ENCODE results near the gene INSRR. TPM values are rescaled to one million over a fixed set of nuclear protein-coding genes. Genes with fewer than 3 reads are reported as not detected.

The INSRR gene
- total RNA-seq, 1 experiment from 2014 or later: not detected

DNA sequence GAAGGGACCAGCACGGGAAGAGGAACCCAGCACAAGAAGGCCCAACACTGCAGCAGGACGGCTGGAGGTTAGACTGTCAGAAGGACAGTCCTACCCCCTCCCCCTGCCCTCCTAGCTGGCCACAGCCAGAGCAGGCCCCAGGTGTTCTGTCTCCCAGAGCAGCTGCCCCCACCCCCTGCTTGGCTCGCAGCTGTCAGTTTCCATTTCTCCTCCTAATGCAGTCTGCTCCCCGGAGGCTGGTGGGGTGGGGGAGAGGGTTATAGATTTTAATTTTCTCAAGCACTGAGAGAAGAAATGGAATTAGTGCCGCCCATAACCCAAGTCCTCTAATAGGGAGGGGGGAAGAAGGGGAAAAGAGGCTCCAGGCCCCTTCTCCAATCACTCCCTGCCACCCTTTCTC lies 21.6 kb upstream of the INSRR start:
- POLR2A ChIA-PET (ENCODE audit: unreplicated experiment): no interaction called here
- Histone ChIP-seq H3K79me2 (ENCODE audit: low read depth) (no peaks in the 10 kb centered on the region), H3K4me3 (no peak overlapping the region), H3K9me3 (ENCODE audit: insufficient read depth, low read depth) (no peaks in the 10 kb centered on the region), H3K4me1 (replicated peaks; ENCODE audit: insufficient read depth) (no peaks in the 10 kb centered on the region), H3K4me2 (no peak overlapping the region), H4K20me1 (ENCODE audit: insufficient read depth) (no peaks in the 10 kb centered on the region), H3K27ac (no peak overlapping the region), H2AFZ (no peak overlapping the region), H3K9me2 (ENCODE audit: insufficient read depth) (no peaks in the 10 kb centered on the region), H3F3A (ENCODE audit: insufficient read depth, low read depth) (no peaks in the 10 kb centered on the region), H3K27me3 (ENCODE audit: insufficient read depth, low read depth) (peaks cover 57% of the 10 kb centered on the region), H3K36me3 (ENCODE audit: low read depth) (no peaks in the 10 kb centered on the region)
- CTCF ChIA-PET: no interaction called here
- no peak for DNase-seq
- intact Hi-C loops (cut with micrococcal nuclease; ENCODE audit: unreplicated experiment): no loop called here
- no TSS peak for BruUV-seq (replicated peaks)
- TF ChIP-seq CTCF (conservative IDR thresholded peaks at IDR 0.05) (no peak), EZH2 (IDR thresholded peaks at IDR 0.05; ENCODE audit: low read depth) (no peak)

GRCh38 chr1:156879876-156880275 lies 21.0 kb upstream of the INSRR start:
- H3K36me3 ChIP-seq (ENCODE audit: low read depth): no peaks in the 10 kb centered on the region
- H3K9me2 ChIP-seq (ENCODE audit: insufficient read depth): no peaks in the 10 kb centered on the region
- CTCF ChIA-PET: no interaction called here
- H3K9me3 ChIP-seq (ENCODE audit: insufficient read depth, low read depth): no peaks in the 10 kb centered on the region
- H3F3A ChIP-seq (ENCODE audit: insufficient read depth, low read depth): no peaks in the 10 kb centered on the region
- no peak for TF ChIP-seq EZH2 (IDR thresholded peaks at IDR 0.05; ENCODE audit: low read depth)
- no peak for TF ChIP-seq CTCF (conservative IDR thresholded peaks at IDR 0.05)
- no peak overlapping the region for H3K27ac ChIP-seq
- H3K27me3 ChIP-seq (ENCODE audit: insufficient read depth, low read depth): peaks cover 53% of the 10 kb centered on the region
- H2AFZ ChIP-seq: no peak overlapping the region
- H3K4me1 ChIP-seq (replicated peaks; ENCODE audit: insufficient read depth): no peaks in the 10 kb centered on the region
- H3K79me2 ChIP-seq (ENCODE audit: low read depth): no peaks in the 10 kb centered on the region
- intact Hi-C loops (cut with micrococcal nuclease; ENCODE audit: unreplicated experiment): no loop called here
- POLR2A ChIA-PET (ENCODE audit: unreplicated experiment): no interaction called here
- no peaks in the 10 kb centered on the region for H4K20me1 ChIP-seq (ENCODE audit: insufficient read depth)
- no peak overlapping the region for H3K4me2 ChIP-seq
- no peak overlapping the region for H3K4me3 ChIP-seq
- BruUV-seq (replicated peaks): no TSS peak
- DNase-seq: no peak

DNA sequence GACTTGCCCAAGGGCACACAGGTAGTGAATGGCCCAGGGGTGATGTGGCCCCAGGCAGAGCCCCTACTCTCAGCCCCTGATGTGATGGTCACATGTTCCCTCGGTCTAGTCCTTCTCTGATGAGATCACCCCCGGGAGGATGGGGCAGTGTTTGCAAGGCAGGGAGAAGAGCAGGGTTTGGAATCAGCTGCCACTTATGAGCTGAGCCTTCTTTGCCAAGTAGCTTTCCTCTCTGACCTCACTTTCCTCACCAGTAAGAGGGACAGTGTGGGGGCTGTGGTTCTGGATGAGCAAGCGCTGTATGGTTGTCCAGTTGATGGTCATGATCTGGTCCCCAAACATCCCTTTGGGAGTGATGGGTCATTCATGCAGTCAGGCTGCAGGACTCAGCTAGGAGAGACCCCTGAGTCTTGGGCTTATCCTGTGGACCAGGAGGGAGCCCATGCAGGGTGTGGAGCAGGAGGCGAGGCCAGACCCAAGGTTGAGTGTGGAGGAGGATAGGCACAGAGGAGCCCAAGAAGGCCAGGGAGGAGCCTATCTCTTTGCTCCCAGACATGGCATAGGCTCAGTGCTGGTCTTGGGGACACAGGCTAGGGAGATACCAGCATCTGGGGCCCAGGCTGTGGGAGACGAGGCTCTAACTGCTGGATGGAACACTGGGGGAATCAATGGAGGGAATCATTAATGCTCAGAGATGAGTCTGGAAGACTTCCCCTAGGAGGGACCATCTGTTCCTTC lies 18.7 kb upstream of the INSRR start:
- Histone ChIP-seq H2AFZ (no peak overlapping the region), H3K27me3 (ENCODE audit: insufficient read depth, low read depth) (peaks cover 39% of the 10 kb centered on the region)
- intact Hi-C loops (cut with micrococcal nuclease; ENCODE audit: unreplicated experiment): no loop called here

More for the DNA sequence above, 18.7 kb upstream of the INSRR start:
- Histone ChIP-seq H3K4me2 (no peak overlapping the region), H3K36me3 (ENCODE audit: low read depth) (no peaks in the 10 kb centered on the region), H4K20me1 (ENCODE audit: insufficient read depth) (no peaks in the 10 kb centered on the region), H3K4me3 (no peak overlapping the region), H3K79me2 (ENCODE audit: low read depth) (no peaks in the 10 kb centered on the region), H3F3A (ENCODE audit: insufficient read depth, low read depth) (no peaks in the 10 kb centered on the region), H3K27ac (no peak overlapping the region), H3K4me1 (replicated peaks; ENCODE audit: insufficient read depth) (no peaks in the 10 kb centered on the region), H3K9me3 (ENCODE audit: insufficient read depth, low read depth) (no peaks in the 10 kb centered on the region), H3K9me2 (ENCODE audit: insufficient read depth) (no peaks in the 10 kb centered on the region)
- ChIA-PET POLR2A (ENCODE audit: unreplicated experiment) (interaction anchor here (0.6 kb wide), 1 partner anchor 90 kb away, joined by 9 read pairs; no protein-coding TSS in a partner anchor), CTCF (no interaction called here)
- no TSS peak for BruUV-seq (replicated peaks)
- DNase-seq: no peak
- TF ChIP-seq EZH2 (IDR thresholded peaks at IDR 0.05; ENCODE audit: low read depth) (no peak), CTCF (conservative IDR thresholded peaks at IDR 0.05) (no peak)

All from PC-9 (cell line).